Neural cell (in vitro differentiated cells): ENCODE measurements around the gene C5. TPM values are rescaled to one million over a fixed set of nuclear protein-coding genes. Genes with fewer than 3 reads are reported as not detected.

Experiments used
- H2AFZ ChIP-seq: fragments of 200-600, 300-800 bp; sonication (generic), shearing (Covaris generic); 2 replicates; pipeline ENCODE4 v1.6.0; 2014; ENCODE audit warnings: low read depth, mild to moderate bottlenecking, antibody characterized with exemption, low read length, moderate library complexity
- H3F3A ChIP-seq: fragments of 200-600 bp; shearing (Covaris generic); 2 replicates; pipeline ENCODE4 v1.6.1; 2016; ENCODE audit warnings: mild to moderate bottlenecking, moderate library complexity, mixed read lengths, antibody characterized with exemption, low read length; ENCODE audit not compliant: insufficient read depth, poor library complexity, severe bottlenecking
- H3K27ac ChIP-seq: fragments of 200-600, 300-800 bp; sonication (generic), shearing (Covaris generic); 2 replicates; pipeline ENCODE4 v1.5.1; 2014; ENCODE audit warnings: mild to moderate bottlenecking, low read length, moderate library complexity
- H3K27me3 ChIP-seq: fragments of 300-800, 200-600 bp; sonication (generic), shearing (Covaris generic); 2 replicates; pipeline ENCODE4 v1.6.0; 2014; ENCODE audit warnings: mild to moderate bottlenecking, low read depth, low read length, moderate library complexity; ENCODE audit not compliant: insufficient read depth
- H3K36me3 ChIP-seq: fragments of 300-800, 200-600 bp; sonication (generic), shearing (Covaris generic); 2 replicates; pipeline ENCODE4 v1.5.1; 2014; ENCODE audit warnings: mild to moderate bottlenecking, antibody characterized with exemption, low read length, moderate library complexity; ENCODE audit not compliant: insufficient read depth
- H3K4me2 ChIP-seq: fragments of 300-800, 200-600 bp; sonication (generic), shearing (Covaris generic); 2 replicates; pipeline ENCODE4 v1.6.0; 2014; ENCODE audit warnings: mild to moderate bottlenecking, low read length
- H3K4me3 ChIP-seq: fragments of 300-800, 200-600 bp; sonication (generic), shearing (Covaris generic); 2 replicates; pipeline ENCODE4 v1.5.1; 2014; ENCODE audit warnings: mild to moderate bottlenecking, low read length, moderate library complexity
- H3K79me2 ChIP-seq: fragments of 200-600 bp; shearing (Covaris generic); replicated peaks from 2 replicates; pipeline ENCODE4 v1.6.0; 2014; ENCODE audit warnings: mild to moderate bottlenecking, low read length, moderate library complexity; ENCODE audit not compliant: insufficient read depth
- H3K9ac ChIP-seq: fragments of 300-800, 200-600 bp; sonication (generic), shearing (Covaris generic); 2 replicates; pipeline ENCODE4 v1.6.1; 2016; ENCODE audit warnings: mild to moderate bottlenecking, low read length, mixed read lengths
- H3K9me2 ChIP-seq: fragments of 200-600 bp; shearing (Covaris generic); 2 replicates; pipeline ENCODE4 v1.6.1; 2016; ENCODE audit warnings: mild to moderate bottlenecking, low read length, mixed read lengths; ENCODE audit not compliant: insufficient read depth
- H3K9me3 ChIP-seq: fragments of 200-600, 300-800 bp; sonication (generic), shearing (Covaris generic); 2 replicates; pipeline ENCODE4 v1.6.1; 2016; ENCODE audit warnings: mild to moderate bottlenecking, mixed run types, low read length, moderate library complexity, mixed read lengths
- H4K20me1 ChIP-seq: fragments of 200-600 bp; shearing (Covaris generic); 2 replicates; pipeline ENCODE4 v1.6.1; 2016; ENCODE audit warnings: mild to moderate bottlenecking, mixed run types; ENCODE audit not compliant: insufficient read depth
- CTCF ChIP-seq: fragments of 450-650 bp; IDR thresholded peaks from 2 replicates; pipeline ENCODE4 v1.5.1; 2014; ENCODE audit warnings: antibody characterized with exemption, mild to moderate bottlenecking, moderate library complexity; ENCODE audit not compliant: poor library complexity, severe bottlenecking
- EP300 ChIP-seq: fragments of 450-650 bp; conservative IDR thresholded peaks from 2 replicates; pipeline ENCODE4 v1.6.1; 2014; ENCODE audit warnings: antibody characterized with exemption, mild to moderate bottlenecking, moderate library complexity; ENCODE audit not compliant: poor library complexity, severe bottlenecking
- EZH2 ChIP-seq: fragments of 200-600, 300-800 bp; shearing (Covaris generic), sonication (generic); IDR thresholded peaks from 2 replicates; pipeline ENCODE4 v1.6.1; 2014; ENCODE audit warnings: antibody characterized with exemption, low read length, borderline replicate concordance, mild to moderate bottlenecking; ENCODE audit not compliant: insufficient read depth, poor library complexity, severe bottlenecking
- MXI1 ChIP-seq: fragments of 450-650 bp; conservative IDR thresholded peaks from 2 replicates; pipeline ENCODE4 v1.6.1; 2014; ENCODE audit warnings: antibody characterized with exemption, mild to moderate bottlenecking; ENCODE audit not compliant: poor library complexity, severe bottlenecking
- POLR2AphosphoS5 ChIP-seq: IDR thresholded peaks from 2 replicates; pipeline ENCODE4 v1.6.1; 2012
- RAD21 ChIP-seq: fragments of 450-650 bp; conservative IDR thresholded peaks from 2 replicates; pipeline ENCODE4 v1.6.1; 2014; ENCODE audit warnings: antibody characterized with exemption, mild to moderate bottlenecking, moderate library complexity
- SMC3 ChIP-seq: fragments of 450-650 bp; conservative IDR thresholded peaks from 2 replicates; pipeline ENCODE4 v1.6.1; 2014; ENCODE audit warnings: antibody characterized with exemption, mild to moderate bottlenecking, moderate library complexity; ENCODE audit not compliant: poor library complexity
- TAF1 ChIP-seq: IDR thresholded peaks from 2 replicates; pipeline ENCODE4 v1.6.1; 2012; ENCODE audit warnings: low read depth
- polyA plus RNA-seq: library from polyadenylated mRNA; depleted of rRNA; stranded (reverse); fragments of >200 nt; gene quantifications from 2 replicates; pipeline ENCODE4 v1.2.3, GENCODE V29; 2014
- TF ChIP-seq, protein P1 (sequence below): IDR thresholded peaks from 2 replicates; pipeline ENCODE4 v1.6.1; 2012; ENCODE audit warnings: borderline replicate concordance

C5 gene
- polyA plus RNA-seq, 1 donor from 2014 or later = 3.8 TPM

- TF ChIP-seq EZH2 (no peak), MXI1 (no peak), CTCF (no peak), EP300 (no peak), RAD21 (no peak), TAF1 (no peak), POLR2AphosphoS5 (no peak), SMC3 (no peak)
- TF ChIP-seq, protein P1, sequence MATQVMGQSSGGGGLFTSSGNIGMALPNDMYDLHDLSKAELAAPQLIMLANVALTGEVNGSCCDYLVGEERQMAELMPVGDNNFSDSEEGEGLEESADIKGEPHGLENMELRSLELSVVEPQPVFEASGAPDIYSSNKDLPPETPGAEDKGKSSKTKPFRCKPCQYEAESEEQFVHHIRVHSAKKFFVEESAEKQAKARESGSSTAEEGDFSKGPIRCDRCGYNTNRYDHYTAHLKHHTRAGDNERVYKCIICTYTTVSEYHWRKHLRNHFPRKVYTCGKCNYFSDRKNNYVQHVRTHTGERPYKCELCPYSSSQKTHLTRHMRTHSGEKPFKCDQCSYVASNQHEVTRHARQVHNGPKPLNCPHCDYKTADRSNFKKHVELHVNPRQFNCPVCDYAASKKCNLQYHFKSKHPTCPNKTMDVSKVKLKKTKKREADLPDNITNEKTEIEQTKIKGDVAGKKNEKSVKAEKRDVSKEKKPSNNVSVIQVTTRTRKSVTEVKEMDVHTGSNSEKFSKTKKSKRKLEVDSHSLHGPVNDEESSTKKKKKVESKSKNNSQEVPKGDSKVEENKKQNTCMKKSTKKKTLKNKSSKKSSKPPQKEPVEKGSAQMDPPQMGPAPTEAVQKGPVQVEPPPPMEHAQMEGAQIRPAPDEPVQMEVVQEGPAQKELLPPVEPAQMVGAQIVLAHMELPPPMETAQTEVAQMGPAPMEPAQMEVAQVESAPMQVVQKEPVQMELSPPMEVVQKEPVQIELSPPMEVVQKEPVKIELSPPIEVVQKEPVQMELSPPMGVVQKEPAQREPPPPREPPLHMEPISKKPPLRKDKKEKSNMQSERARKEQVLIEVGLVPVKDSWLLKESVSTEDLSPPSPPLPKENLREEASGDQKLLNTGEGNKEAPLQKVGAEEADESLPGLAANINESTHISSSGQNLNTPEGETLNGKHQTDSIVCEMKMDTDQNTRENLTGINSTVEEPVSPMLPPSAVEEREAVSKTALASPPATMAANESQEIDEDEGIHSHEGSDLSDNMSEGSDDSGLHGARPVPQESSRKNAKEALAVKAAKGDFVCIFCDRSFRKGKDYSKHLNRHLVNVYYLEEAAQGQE = no peak
- H3K9ac ChIP-seq = no peak overlapping the region
- no peaks in the 10 kb centered on the region for H4K20me1 ChIP-seq
- no peaks in the 10 kb centered on the region for H3K27me3 ChIP-seq
- no peaks in the 10 kb centered on the region for H3K79me2 ChIP-seq
- H3K9me2 ChIP-seq = no peaks in the 10 kb centered on the region
- H2AFZ ChIP-seq = no peak overlapping the region
- H3K36me3 ChIP-seq = no peaks in the 10 kb centered on the region
- no peak overlapping the region for H3K27ac ChIP-seq
- no peak overlapping the region for H3K4me2 ChIP-seq
- no peak overlapping the region for H3K4me3 ChIP-seq
- H3F3A ChIP-seq = no peaks in the 10 kb centered on the region
- no peaks in the 10 kb centered on the region for H3K9me3 ChIP-seq
Observed at GRCh38 chr9:120997502-120997901, 52.6 kb downstream of the C5 start.

- no peaks in the 10 kb centered on the region for H3K9me2 ChIP-seq
- no peaks in the 10 kb centered on the region for H3K27me3 ChIP-seq
- no peak overlapping the region for H3K4me3 ChIP-seq
- no peaks in the 10 kb centered on the region for H3K79me2 ChIP-seq
- H3K4me2 ChIP-seq = no peak overlapping the region
- no peaks in the 10 kb centered on the region for H3K9me3 ChIP-seq
- no peak overlapping the region for H3K9ac ChIP-seq
- H3K27ac ChIP-seq = no peak overlapping the region
- TF ChIP-seq, protein P1 = no peak
- TF ChIP-seq SMC3 = no peak
- no peak for TF ChIP-seq MXI1
- no peak for TF ChIP-seq RAD21
- TF ChIP-seq POLR2AphosphoS5 = no peak
- TF ChIP-seq EZH2 = no peak
- no peak for TF ChIP-seq EP300
- TF ChIP-seq TAF1 = no peak
- no peak for TF ChIP-seq CTCF
- H3F3A ChIP-seq = no peaks in the 10 kb centered on the region
- no peaks in the 10 kb centered on the region for H4K20me1 ChIP-seq
- no peak overlapping the region for H2AFZ ChIP-seq
- no peaks in the 10 kb centered on the region for H3K36me3 ChIP-seq
Observed at GRCh38 chr9:120996409-120996808, 53.7 kb downstream of the C5 start.
